Measurements from ENCODE around the gene TNFRSF1A. TPM values are rescaled to one million over a fixed set of nuclear protein-coding genes. Genes with fewer than 3 reads are reported as not detected.

The TNFRSF1A gene
- total and polyA plus RNA-seq, 2 donors from 2014 or later = 99.6 to 186 TPM

GRCh38 chr12:6367969-6368892 is 26.4 kb upstream of the TNFRSF1A start:
- Histone ChIP-seq H3K4me1 (ENCODE audit: control insufficient read depth in 2 of 3, insufficient read depth in 2 of 3, low read depth in 1 of 3, low read length in 3 of 3) (peaks cover 3 to 30% (median 18%) of the 10 kb centered on the region in 3 donors), H3K27ac (ENCODE audit: low read depth in 2 of 2, low read length in 2 of 2) (peak overlapping the region; percentile 55 to 86), H3K4me3 (ENCODE audit: low read length in 3 of 3) (peak overlapping the region in 2 of 3 donors; percentile 25 to 29), H3K9ac (ENCODE audit: low read length in 3 of 3) (peak overlapping the region in 2 of 3 donors; percentile 13 to 76), H3K36me3 (ENCODE audit: control insufficient read depth in 2 of 3, insufficient read depth in 3 of 3, low read length in 3 of 3) (no peaks in the 10 kb centered on the region), H3K9me3 (ENCODE audit: control insufficient read depth in 2 of 3, insufficient read depth in 1 of 3, low read length in 3 of 3) (no peaks in the 10 kb centered on the region), H3K27me3 (ENCODE audit: control insufficient read depth, insufficient read depth, low read length) (no peaks in the 10 kb centered on the region)
- FAIRE-seq = no peak
- intact Hi-C loops (cut with DNase I) = no loop called here
- no peak for TF ChIP-seq CTCF (IDR thresholded peaks at IDR 0.05; ENCODE audit: borderline replicate concordance, extremely low read depth, insufficient read depth)
- DNase-seq = peak in 1 of 5 donors; percentile 23

- FAIRE-seq (no peak), DNase-seq (peak in 2 of 5 donors; percentile 31 to 58)
- H3K4me1 ChIP-seq (ENCODE audit: control insufficient read depth in 2 of 3, insufficient read depth in 2 of 3, low read depth in 1 of 3, low read length in 3 of 3) = peaks cover 0 to 30% (median 18%) of the 10 kb centered on the region in 3 donors
- no peaks in the 10 kb centered on the region for H3K36me3 ChIP-seq (ENCODE audit: control insufficient read depth in 2 of 3, insufficient read depth in 3 of 3, low read length in 3 of 3)
- intact Hi-C loops (cut with DNase I) = no loop called here
- H3K27ac ChIP-seq (ENCODE audit: low read depth in 2 of 2, low read length in 2 of 2) = peak overlapping the region in 1 of 2 donors; percentile 41
- no peaks in the 10 kb centered on the region for H3K9me3 ChIP-seq (ENCODE audit: control insufficient read depth in 2 of 3, insufficient read depth in 1 of 3, low read length in 3 of 3)
- no peak overlapping the region for H3K4me3 ChIP-seq (ENCODE audit: low read length in 3 of 3)
- H3K9ac ChIP-seq (ENCODE audit: low read length in 3 of 3) = no peak overlapping the region
- no peaks in the 10 kb centered on the region for H3K27me3 ChIP-seq (ENCODE audit: control insufficient read depth, insufficient read depth, low read length)
- TF ChIP-seq CTCF (IDR thresholded peaks at IDR 0.05; ENCODE audit: borderline replicate concordance, extremely low read depth, insufficient read depth) = no peak
These were observed 25.4 kb upstream of the TNFRSF1A start for GRCh38 chr12:6367065-6367968.

GRCh38 chr12:6364044-6364374 is 22.1 kb upstream of the TNFRSF1A start:
- Histone ChIP-seq H3K4me1 (ENCODE audit: control insufficient read depth in 2 of 3, insufficient read depth in 2 of 3, low read depth in 1 of 3, low read length in 3 of 3) (peaks cover 0 to 29% (median 26%) of the 10 kb centered on the region in 3 donors), H3K27ac (ENCODE audit: low read depth in 2 of 2, low read length in 2 of 2) (peak overlapping the region; percentile 92 to 93), H3K9me3 (ENCODE audit: control insufficient read depth in 2 of 3, insufficient read depth in 1 of 3, low read length in 3 of 3) (no peaks in the 10 kb centered on the region), H3K27me3 (ENCODE audit: control insufficient read depth, insufficient read depth, low read length) (no peaks in the 10 kb centered on the region), H3K4me3 (ENCODE audit: low read length in 3 of 3) (peak overlapping the region in 2 of 3 donors; percentile 49 to 72), H3K9ac (ENCODE audit: low read length in 3 of 3) (peak overlapping the region in 1 of 3 donors; percentile 61), H3K36me3 (ENCODE audit: control insufficient read depth in 2 of 3, insufficient read depth in 3 of 3, low read length in 3 of 3) (peaks cover 0 to 5% (median 3%) of the 10 kb centered on the region in 3 donors)
- intact Hi-C loops (cut with DNase I) = no loop called here
- no peak for TF ChIP-seq CTCF (IDR thresholded peaks at IDR 0.05; ENCODE audit: borderline replicate concordance, extremely low read depth, insufficient read depth)
- DNase-seq = peak in 1 of 5 donors; percentile 91
- FAIRE-seq = no peak

Measured in kidney (tissue), 14 donors.